NCI-H2107 treated with DMSO at 0.1 percent for 48 hours (cell line): ENCODE measurements around the gene SLC39A11.
"Not testable (repeated sequence)": the region's sequence is repeated elsewhere in the genome, so short reads cannot be mapped to it uniquely, and the experiment has no call there.

Experiments
- DNase-seq: peaks from one replicate; lab custom pipeline; 2025; ENCODE audit not compliant: unreplicated experiment; lab: John Stamatoyannopoulos, UW

The SLC39A11 gene

DNA sequence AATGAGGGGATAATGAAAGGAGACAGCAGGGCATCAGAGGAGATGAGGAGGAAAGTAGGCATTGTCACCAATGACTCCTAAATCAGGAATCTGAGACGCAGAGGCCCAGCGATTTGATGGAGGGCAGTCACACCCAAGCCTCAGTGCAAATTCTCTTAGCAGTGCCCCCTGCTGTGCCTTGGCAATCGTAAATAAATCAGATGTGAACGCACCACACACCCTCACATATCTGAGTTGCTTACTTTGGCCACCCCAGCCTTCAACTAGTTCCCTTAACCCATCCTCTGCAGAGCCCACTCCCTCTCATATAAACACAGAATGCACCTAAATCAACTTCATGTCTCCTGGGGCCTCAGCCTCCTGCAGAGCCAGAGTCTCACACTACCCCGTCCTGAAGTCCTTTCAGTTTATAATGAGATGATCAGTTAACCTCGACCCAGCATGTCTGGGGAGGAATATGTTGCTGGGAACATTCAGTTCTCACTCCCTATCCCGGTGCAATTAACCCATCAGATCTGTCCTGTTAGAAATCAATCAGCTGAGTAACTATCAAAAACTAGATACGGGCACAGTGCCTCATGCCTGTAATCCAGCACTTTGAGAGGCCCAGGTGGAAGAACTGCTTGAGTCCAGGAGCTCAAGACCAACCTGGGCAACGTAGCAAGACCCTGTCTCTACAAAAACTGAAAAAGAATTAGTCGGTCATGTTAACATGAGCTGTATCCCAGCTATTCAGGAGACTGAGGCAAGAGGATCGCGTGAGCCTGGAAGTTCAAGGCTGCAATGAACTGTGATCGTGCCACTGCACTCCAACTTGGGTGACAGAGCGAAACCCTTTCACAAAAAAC, 78.4 kb downstream of the SLC39A11 start:
- no peak for DNase-seq

DNA sequence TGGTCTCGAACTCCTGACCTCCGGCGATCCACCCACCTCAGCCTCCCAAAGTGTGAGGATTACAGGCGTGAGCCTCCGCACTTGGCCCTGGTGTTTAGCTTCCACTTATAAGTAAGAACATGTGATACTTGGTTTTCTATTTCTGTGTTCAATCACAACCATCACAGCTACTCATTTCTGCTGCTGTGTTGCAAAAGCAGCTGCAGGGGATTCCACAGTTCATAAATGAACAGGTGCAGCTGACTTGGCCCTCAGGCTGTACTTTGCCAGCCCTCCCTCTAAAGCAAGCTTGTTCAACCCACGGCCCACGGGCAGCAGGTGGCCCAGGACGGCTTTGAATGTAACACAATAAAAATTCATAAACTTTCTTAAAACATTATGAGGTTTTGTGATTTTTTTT, 79.2 kb downstream of the SLC39A11 start:
- DNase-seq = peak; percentile 24

DNA sequence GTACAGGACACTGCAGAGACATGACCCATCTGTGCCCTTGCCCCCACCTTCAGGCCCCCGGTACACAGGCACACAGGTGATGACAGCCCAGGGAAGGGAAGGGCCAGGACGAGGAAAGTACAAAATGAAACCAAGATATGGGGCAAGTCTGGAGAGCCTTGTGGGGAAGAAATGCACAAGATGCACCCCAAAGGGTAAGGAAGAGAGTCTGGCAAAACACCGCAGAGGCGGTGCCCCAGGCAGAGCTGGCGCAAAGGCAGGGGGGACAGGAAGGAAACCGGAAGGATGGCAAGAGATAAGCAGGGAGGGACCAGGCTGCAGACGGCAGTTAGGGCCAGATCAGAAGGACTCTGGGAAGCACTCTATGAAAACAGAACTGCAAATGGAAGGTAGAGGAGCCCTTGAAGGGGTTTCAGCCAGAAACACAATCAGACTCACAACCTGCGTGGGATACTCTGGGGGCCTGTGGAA, 81.4 kb downstream of the SLC39A11 start:
- no peak for DNase-seq

DNA sequence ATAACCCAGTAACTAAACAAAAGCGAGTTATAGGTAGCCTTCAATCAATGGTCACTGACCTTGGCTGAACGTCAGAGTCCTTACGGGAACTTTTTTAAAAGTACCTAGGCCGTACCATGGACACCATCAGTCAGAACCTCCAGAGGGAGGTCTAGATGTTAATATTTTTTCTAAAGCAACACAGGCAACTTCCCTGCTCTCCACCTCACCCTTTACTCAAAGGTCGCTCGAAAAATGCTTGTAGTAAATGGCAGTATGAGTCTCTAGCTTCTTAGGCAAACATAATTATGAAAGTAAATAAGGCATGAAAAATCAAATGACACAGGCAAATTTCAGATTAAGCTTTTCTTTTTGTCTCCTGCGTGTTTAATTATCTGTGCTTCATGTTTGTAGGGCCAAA, 82.1 kb downstream of the SLC39A11 start:
- DNase-seq = no peak

DNA sequence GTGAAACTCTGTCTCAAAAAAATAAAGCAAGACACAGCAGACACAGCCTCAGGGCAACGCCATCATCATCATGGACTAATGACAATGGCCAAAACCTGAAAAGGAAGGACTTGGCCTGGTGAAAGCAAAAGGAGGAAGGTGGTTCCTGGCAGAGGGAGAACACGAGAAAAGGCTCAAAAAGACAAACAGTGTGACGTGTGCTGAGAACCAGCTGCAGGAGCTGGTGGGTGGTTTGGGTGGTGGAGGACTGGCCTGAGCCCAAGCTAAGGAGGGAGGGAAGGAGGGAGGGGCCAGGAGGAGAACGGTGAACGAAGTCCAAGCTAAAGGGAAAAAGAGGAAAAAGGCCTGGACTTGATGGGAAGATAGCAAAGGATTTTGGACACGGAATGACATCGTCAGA, 85.1 kb downstream of the SLC39A11 start:
- DNase-seq = no peak

DNA sequence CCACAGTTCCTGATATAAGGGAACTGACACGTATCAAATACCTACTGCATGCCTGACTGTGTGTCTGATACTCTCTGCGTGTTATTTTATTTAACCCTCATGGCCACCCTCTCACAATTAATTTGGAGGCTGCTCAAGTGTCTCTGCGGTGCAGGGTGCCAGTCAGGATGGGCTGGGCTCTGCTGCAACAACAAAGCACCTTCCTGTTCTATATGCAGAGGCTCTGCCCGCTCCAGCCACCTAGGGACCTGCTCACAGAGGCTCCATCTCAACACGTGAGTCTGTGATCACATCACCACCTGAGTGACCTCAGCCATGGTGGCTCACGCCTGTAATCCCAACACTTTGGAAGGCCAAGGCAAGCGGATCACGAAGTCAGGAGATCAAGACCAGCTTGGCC, 87.1 kb downstream of the SLC39A11 start:
- no peak for DNase-seq

DNA sequence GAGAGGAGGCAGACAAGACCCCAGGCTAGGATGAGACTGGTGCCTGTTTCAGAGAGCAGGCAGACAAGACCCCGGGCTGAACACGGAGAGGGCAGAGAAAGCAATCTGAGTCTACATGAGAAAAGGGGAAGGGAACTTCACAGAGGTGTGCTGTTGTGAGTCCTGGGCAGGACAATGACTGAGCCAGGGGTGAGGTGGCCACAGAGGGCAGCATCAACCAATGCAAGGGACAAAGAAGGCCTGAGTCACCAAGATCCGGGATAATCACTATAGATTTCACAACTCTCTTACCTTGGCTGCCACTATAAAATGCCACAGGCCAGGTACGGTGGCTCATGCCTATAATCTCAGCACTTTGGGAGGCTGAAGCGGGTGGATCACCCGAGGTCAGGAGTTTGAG, 89.0 kb downstream of the SLC39A11 start:
- DNase-seq = no peak

DNA sequence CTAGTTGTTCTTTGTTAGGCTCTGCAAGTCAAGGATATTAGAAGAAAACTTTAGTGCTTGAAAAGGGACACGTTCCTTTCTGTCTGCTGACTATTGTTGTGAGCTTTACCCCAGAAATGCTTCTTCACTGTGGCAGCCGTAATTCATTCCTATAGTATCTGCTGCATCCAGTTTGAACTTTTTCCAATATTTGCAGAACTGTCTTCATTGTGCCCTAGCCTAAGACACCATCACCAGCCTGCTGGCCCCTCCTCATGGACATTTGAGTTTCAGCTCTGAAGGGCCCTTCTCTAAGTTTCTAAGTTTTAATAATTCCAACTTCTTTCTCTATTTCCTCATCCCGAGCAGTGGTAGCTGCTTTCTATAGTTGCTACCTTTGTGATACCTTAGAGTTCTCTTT, 91.7 kb downstream of the SLC39A11 start:
- DNase-seq = no peak

- not testable (repeated sequence) for DNase-seq
Observed at GRCh38 chr17:72999474-72999873, 93.0 kb downstream of the SLC39A11 start.

DNA sequence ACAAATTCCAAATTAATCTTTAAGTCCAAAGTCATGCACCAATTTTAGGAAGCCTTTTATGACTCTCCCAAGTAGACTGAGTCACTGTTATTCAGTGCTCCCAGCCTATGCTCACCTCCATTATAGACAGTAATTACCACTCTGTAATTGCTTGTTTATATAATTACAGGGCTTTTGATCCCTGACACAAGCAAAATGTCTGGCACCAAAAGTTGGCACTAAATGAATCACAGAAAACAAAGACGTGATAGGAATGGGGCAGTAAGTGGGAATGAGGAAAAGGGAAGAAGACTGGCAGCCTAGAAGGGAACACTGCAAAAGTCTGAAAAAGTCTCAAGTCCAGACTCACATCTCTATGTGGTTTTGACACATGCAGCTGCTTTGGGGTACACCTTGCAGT, 94.1 kb downstream of the SLC39A11 start:
- DNase-seq = no peak

DNA sequence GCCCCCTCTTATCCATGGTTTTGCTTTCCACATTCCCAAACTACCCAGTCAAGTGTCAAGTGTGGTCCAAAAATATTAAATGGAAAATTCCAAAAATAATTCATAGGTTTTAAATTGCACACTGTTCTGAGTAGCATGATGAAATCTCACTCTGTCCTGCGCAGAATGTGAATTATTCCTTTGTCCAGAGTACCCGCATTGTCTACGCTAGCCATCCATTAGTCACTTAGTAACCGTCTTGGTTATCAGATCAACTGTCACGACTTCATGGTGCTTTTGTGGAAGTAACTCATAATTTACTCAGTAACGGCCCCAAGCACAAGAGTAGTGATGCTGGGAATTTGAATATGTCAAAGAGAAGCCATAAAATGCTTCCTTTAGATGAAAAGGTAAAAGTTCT, 94.9 kb downstream of the SLC39A11 start:
- DNase-seq = no peak

DNA sequence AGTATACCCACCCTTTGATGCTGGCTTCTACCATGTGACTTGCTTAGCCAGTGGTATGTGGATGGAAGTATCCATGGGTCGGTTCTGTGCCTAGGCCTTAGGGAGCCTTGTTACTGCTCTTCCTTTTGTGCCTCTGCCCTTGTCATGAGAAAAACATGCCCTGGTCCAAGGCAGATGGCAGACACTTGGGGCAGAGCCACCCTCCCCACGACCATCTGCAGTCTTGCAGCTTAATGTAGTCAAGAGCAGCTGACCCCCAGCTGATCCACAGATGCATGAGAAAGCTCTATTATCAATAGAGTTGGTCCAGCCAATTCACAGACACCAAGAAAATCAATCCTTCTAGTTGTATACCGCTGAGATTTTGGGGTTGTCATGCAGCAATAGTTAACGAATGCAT, 95.7 kb downstream of the SLC39A11 start:
- DNase-seq = no peak

GRCh38 chr17:72995008-72995656, 97.4 kb downstream of the SLC39A11 start:
- no peak for DNase-seq

- DNase-seq = not testable (repeated sequence)
Observed at GRCh38 chr17:72992783-72993467, 99.6 kb downstream of the SLC39A11 start.

DNA sequence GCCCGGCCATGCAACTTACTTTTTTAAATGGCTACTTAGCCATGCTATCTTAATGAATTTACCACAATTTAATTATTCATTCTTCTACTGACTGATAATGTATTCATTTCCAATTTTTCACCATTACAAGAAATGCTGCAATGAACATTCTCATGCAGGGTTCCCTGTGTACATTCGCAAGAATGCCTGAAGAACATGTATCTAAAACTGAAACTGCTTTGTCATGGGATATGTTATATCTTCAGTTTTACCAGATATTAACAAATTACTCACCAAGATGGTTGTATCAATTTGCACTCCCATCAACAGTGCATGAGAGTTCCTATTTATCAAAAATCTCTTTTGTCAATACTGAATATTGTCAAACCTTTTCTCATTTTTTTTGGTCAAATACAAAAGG, 100.8 kb downstream of the SLC39A11 start:
- no peak for DNase-seq

GRCh38 chr17:72989074-72989610, 103.3 kb downstream of the SLC39A11 start:
- no peak for DNase-seq

DNA sequence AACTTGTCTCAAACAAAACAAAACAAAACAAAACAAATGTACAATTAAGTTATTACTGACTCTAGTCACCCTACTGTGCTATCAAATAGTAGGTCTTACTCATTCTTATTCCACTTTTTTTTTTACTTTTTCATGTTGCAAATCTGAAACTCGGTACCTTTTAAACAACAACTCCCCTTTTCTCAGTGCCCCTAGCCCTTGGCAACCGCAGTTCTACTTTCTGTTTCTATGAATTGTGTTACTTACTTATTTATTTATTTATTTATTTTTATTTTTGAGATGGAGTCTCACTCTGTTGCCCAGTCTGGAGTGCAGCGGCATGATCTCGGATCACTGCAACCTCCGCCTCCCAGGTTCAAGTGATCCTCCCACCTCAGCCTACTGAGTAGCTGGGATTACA, 104.0 kb downstream of the SLC39A11 start:
- no peak for DNase-seq

- no peak for DNase-seq
Observed at GRCh38 chr17:72987166-72987565, 105.3 kb downstream of the SLC39A11 start.

GRCh38 chr17:72985882-72986720, 106.4 kb downstream of the SLC39A11 start:
- DNase-seq = peak; percentile 37

DNA sequence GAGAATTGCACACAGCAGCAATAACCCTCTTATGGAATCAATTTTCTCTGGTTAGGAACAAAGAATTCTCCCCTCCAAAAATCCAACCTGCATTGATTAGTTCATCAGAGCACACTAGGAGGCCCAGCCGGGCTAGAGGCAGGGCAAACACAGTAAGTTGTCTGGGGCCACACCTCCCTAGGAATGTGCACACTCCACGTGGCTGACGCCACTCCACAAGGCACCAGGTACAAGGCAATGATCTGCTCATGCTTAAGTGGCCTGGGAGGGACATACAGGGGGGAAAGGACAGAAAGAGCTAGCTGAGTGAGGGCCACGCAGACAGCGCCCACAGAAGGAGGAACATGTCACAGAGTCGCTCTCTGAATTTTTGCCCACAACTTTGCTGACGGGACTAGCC, 107.6 kb downstream of the SLC39A11 start:
- no peak for DNase-seq
